ENCODE results near the gene RTP5.
"Not testable (repeated sequence)": the region's sequence is repeated elsewhere in the genome, so short reads cannot be mapped to it uniquely, and the experiment has no call there.

RTP5 gene

DNA sequence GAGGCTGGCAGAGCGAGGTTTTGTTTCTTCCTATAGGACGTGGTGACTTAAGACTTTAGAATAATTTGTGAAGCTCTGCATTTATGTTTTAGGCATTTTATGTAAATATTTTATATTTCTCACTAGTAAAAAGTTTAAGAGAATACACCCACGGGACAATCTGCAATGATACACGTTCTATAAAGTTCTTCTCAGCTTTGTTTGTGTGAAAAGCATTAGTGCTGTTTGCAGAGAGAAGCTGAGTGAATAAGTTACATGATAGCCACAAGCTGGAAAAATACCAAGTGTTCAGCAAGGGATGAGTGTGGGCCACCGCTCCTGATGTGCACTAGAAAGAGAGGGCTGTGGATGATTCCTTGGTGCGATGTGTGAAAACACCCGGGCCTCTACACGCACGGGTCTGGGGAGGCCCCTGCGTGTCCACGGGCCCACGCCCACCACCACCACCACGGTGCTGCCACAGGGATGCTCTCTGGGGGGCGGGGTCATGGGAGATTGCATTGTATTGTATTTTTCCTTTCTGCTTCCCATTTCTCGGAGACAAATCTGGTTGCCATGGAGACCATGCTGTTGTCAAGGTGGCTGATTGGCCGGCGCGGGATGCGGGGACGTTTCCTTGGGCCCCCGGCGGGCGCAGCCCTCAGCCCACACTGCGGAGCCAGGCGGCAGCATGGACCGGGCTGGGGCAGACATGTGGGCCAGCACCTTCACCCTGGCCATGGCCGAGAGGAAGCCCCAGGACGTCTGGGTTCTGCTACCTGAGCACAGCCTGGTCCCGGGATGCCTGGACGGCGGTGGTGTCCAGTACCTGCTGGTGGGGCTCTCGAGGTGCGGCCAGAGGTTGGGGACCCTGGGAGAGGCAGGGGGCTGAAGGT is at the start of gene RTP5:
Gene RTP5, plus strand, starts transcription at position 643 of the 875 bp plus-strand sequence. Its CDS starts 28 bp downstream, at position 671.
- H3K9ac ChIP-seq (ENCODE audit: low read length), result no peak within 1 kb of the TSS
- no peaks in the 10 kb centered on the region for H3K4me1 ChIP-seq (ENCODE audit: control insufficient read depth, insufficient read depth, low read length)
- no peaks in the 10 kb centered on the region for H3K36me3 ChIP-seq (ENCODE audit: control insufficient read depth, insufficient read depth, low read length)
- no peak within 1 kb of the TSS for H3K4me3 ChIP-seq (ENCODE audit: low read length)
- H3K27ac ChIP-seq (ENCODE audit: low read depth, low read length), result no peak within 1 kb of the TSS
- H3K27me3 ChIP-seq (ENCODE audit: control insufficient read depth, insufficient read depth, low read length), result peaks cover 29% of the 10 kb centered on the region

DNA sequence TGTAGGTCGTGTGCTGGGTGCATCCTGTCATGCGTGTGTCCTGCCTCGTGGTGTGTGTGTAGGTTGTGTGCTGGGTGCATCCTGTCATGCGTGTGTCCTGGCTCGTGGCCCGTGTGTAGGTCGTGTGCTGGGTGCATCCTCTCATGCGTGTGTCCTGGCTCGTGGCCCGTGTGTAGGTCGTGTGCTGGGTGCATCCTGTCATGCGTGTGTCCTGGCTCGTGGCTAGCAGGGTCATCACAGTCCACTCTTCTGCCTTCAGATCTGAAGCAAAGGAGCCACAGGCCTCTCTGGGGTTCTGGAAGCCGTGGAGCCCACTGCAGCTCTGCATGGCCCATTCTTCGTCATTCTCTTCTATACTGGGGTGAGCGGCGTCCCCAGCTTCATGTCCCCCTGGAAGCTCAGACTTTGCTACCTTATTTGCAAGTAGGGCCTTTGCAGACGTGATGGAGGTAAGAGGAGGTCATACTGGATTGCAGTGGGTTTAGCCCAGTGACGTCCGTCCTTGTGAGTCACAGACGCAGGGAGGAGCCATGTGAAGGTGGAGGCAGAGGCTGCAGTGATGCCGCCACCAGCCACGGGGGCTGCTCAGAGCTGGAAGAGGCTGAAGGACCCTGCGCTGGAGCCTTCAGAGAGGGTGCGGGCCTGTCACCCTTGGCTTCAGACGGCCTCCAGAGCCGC is 49.4 kb upstream of the RTP5 start:
- H3K4me1 ChIP-seq (ENCODE audit: control insufficient read depth, insufficient read depth, low read length); H3K4me3 ChIP-seq (ENCODE audit: low read length); H3K9ac ChIP-seq (ENCODE audit: low read length); H3K27me3 ChIP-seq (ENCODE audit: control insufficient read depth, insufficient read depth, low read length); H3K36me3 ChIP-seq (ENCODE audit: control insufficient read depth, insufficient read depth, low read length); H3K27ac ChIP-seq (ENCODE audit: low read depth, low read length): not testable (repeated sequence)

DNA sequence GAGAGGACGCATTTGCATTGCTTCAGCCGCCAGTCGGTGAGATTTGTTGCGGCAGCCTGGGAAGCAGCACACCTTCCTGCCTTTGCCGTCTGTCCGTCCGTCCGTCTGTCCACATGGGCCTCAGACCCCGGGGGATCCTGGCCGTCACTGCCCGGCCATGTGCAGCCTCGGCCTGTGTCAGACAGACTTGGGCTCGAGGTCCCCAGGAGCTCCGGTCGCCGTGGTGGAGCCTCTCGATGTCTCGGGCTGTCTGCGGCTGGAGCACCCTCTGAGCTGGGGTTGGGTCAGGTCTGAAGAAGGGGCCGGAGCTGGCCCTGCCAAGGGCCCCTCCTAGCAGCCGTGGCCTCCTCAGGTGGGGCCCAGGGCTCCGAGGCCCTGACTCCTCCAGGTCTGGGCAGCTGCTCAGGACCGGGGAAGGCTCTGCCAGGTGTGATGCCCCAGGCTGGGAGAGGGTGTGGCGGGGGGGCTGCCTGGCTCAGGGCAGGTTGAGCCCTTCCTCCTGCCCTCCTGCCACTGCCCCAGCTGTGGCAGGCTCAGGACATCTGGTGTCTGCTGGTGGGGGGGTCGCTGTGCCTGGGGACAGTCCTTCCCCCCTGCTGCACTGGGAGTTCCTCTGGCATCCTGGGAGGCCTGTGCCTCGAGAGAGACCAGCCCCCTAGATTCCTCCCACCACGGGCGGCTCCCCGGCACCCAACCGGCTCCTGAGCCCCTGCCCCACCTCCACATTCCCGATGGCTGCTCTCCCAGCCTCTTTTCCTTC is 48.7 kb upstream of the RTP5 start:
- Histone ChIP-seq H3K4me1 (ENCODE audit: control insufficient read depth, insufficient read depth, low read length) (no peaks in the 10 kb centered on the region), H3K27me3 (ENCODE audit: control insufficient read depth, insufficient read depth, low read length) (peaks cover 3% of the 10 kb centered on the region), H3K4me3 (ENCODE audit: low read length) (no peak overlapping the region), H3K9ac (ENCODE audit: low read length) (no peak overlapping the region), H3K27ac (ENCODE audit: low read depth, low read length) (no peak overlapping the region), H3K36me3 (ENCODE audit: control insufficient read depth, insufficient read depth, low read length) (no peaks in the 10 kb centered on the region)

DNA sequence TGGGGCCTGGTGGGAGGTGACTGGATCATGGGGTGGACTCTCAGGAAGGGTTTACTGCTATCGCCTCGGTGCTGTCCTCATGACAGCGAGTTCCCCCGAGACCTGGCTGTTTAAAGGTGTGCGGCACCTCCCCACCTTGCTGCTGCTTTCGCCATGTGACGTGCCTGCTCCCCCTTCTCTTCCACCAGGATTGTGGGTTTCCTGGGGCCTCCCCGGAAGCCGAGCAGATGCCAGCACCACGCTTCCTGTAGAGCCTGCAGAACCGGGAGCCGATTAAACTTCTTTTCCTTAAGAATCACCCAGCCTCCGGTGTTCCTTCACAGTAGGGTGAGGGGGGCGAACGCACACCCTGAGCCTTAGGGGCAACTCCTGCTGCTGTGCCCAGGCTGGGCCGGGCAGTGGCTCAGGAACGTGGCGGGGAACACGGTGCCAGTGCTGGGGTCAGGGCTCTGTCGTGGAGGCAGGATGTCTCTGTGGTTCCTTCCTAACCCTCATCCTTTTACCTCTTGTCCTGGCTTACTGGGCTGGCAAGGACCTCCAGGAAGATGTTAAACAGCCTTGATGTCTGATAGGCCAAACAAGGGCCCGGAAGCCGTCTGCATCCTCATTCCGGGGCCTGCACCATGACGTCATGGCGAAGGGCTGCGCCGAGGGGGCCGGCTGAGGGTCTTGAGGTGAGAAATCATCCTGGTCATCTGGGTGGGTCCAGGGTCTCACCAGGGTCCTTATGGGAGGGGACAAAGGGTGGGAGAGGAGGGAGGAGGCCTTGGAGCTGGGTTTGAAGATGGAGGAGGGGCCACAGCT is 47.9 kb upstream of the RTP5 start:
- Histone ChIP-seq H3K27me3 (ENCODE audit: control insufficient read depth, insufficient read depth, low read length) (no peaks in the 10 kb centered on the region), H3K4me3 (ENCODE audit: low read length) (no peak overlapping the region), H3K4me1 (ENCODE audit: control insufficient read depth, insufficient read depth, low read length) (no peaks in the 10 kb centered on the region), H3K27ac (ENCODE audit: low read depth, low read length) (no peak overlapping the region), H3K36me3 (ENCODE audit: control insufficient read depth, insufficient read depth, low read length) (no peaks in the 10 kb centered on the region), H3K9ac (ENCODE audit: low read length) (no peak overlapping the region)

DNA sequence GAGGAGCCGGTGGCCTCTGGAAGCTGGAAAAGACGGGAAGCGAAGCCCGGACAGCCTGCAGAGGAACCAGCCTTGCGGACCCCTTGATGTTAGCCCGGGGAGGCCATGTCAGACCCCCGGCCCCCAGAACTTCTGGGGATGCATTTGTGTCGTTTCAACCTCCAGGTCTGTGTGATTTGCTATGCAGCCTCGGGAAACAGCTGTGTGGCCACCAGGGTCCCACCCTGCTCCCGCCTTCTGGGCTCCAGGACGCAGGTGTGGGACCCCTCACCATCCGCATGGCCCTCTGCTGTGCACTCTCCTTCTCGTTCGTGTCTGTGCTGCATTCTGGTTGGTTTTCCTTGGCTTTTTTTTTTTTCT is 47.3 kb upstream of the RTP5 start:
- Histone ChIP-seq H3K4me3 (ENCODE audit: low read length) (no peak overlapping the region), H3K27me3 (ENCODE audit: control insufficient read depth, insufficient read depth, low read length) (no peaks in the 10 kb centered on the region), H3K9ac (ENCODE audit: low read length) (no peak overlapping the region), H3K36me3 (ENCODE audit: control insufficient read depth, insufficient read depth, low read length) (no peaks in the 10 kb centered on the region), H3K4me1 (ENCODE audit: control insufficient read depth, insufficient read depth, low read length) (no peaks in the 10 kb centered on the region), H3K27ac (ENCODE audit: low read depth, low read length) (no peak overlapping the region)

DNA sequence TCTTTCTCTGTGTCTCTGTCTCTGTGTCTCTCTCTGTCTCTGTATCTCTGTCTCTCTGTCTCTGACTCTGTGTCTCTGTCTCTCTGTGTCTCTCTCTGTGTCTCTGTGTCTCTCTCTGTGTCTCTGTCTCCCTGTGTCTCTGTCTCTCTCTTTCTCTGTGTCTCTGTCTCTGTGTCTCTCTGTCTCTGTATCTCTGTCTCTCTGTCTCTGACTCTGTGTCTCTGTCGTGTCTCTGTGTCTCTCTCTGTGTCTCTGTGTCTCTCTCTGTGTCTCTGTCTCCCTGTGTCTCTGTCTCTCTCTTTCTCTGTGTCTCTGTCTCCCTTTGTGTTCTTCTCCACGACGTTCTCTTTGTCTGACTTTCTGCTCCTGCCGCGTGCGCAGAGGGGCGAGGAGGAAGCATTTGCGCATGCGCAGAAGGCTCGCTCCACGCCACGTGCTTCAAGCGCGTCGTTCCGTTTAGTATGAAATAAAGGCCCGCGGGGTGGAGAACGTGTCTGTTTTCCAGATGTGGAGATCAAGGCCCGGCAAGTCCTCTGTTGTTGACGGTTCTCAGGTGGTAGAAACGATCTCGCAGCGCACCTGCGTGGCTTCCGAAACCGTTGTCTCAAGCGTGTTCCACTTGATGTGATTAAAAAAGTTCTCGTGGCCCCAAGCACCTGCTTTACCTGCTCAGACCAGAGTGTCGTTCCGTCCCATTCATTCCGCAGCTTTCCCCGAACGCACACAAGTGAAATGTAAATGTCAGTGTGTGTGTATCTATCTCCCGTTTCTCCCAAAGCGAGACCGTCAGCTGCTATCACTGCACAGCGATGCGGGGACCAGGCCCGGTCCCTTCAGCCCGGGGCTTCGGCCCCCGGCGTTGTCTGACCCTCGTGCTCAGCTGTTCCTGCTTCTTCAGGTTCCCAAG is 45.7 kb upstream of the RTP5 start:
- not testable (repeated sequence) for H3K36me3 ChIP-seq (ENCODE audit: control insufficient read depth, insufficient read depth, low read length); H3K27me3 ChIP-seq (ENCODE audit: control insufficient read depth, insufficient read depth, low read length); H3K4me1 ChIP-seq (ENCODE audit: control insufficient read depth, insufficient read depth, low read length); H3K4me3 ChIP-seq (ENCODE audit: low read length); H3K27ac ChIP-seq (ENCODE audit: low read depth, low read length); H3K9ac ChIP-seq (ENCODE audit: low read length)

DNA sequence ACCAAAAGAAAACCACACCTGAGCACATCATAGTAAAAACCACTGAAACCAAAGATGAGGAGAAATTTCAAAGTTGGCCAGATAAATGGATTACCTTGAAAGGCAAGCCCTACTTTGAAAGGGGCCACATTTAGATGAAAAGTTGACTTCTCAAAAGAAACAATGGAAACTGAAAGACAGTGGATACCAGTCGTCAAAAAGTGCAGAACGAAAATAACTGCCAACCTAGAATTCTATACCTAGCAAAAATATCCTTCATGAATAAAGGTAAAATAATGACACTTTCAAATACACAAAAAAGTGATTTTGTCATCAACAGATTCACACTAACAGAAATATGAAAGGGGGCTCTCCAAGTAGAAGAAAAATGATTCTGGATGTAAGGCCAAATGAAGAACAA is 42.1 kb upstream of the RTP5 start:
- H3K27ac ChIP-seq (ENCODE audit: low read depth, low read length), result no peak overlapping the region
- H3K4me1 ChIP-seq (ENCODE audit: control insufficient read depth, insufficient read depth, low read length), result no peaks in the 10 kb centered on the region
- no peaks in the 10 kb centered on the region for H3K36me3 ChIP-seq (ENCODE audit: control insufficient read depth, insufficient read depth, low read length)
- H3K9ac ChIP-seq (ENCODE audit: low read length), result no peak overlapping the region
- no peak overlapping the region for H3K4me3 ChIP-seq (ENCODE audit: low read length)
- H3K27me3 ChIP-seq (ENCODE audit: control insufficient read depth, insufficient read depth, low read length), result no peaks in the 10 kb centered on the region

DNA sequence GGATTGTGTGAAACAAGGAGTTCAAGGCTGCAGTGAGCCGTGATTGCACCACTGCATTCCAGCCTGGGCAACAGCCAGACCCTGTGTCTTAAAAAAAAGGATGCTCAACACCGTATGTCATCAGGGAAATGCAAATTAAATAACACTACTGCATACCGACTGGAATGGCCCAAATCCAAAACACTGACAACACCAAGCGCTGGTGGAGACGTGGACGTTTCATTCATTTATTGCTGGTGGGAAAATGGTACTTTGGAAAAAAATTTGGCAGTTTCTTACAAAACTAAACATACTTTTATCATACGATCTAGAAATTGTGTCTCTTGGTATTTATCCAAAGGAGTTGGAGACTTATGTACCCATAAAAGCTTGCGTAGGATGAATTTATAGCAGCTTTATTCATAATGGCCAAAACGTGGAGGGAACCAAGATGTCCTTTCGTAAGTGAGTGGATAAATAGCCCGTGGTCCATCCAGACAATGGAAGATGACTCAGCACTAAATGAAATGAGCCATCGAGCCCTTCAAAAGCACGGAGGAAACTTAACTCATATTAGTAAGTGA is 36.3 kb upstream of the RTP5 start:
- Histone ChIP-seq H3K36me3 (ENCODE audit: control insufficient read depth, insufficient read depth, low read length) (no peaks in the 10 kb centered on the region), H3K4me3 (ENCODE audit: low read length) (no peak overlapping the region), H3K27ac (ENCODE audit: low read depth, low read length) (no peak overlapping the region), H3K9ac (ENCODE audit: low read length) (no peak overlapping the region), H3K4me1 (ENCODE audit: control insufficient read depth, insufficient read depth, low read length) (no peaks in the 10 kb centered on the region), H3K27me3 (ENCODE audit: control insufficient read depth, insufficient read depth, low read length) (no peaks in the 10 kb centered on the region)

DNA sequence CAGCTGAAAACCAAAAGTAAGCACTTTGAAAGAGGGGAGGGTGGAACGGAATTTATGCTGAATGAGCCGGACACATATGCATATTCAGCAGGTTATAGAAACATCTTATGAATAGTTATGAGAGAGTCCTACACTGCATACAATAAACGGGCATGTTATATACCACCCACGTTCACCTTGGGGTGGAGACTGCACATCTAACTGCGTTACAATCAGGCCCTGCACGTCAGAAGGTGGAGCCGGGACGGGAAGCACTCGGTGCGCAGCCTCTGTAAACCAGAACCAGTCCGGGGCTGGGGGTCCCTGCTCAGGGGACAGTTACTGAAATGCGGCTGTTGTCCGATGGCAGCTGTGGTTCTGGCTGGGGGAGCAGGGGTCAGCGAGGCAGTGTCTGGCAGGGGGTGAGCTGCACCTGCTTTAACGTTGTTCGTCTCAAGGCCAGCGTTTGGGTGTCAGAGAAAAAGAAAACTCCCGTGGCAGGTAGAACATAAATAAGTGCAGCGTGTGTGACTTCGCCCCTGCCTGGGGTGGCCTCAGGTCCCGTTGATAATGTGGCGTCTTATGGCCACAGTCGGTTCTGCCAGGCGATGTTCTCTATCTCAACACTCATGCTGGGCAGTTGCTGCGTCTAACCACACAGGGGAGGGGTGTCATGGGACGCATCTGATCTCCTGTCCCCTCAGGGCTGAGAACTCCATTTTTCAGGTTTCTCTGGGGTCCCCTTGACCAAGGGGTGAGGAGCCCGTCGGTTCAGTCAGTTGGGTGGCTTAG is 35.6 kb upstream of the RTP5 start:
- H3K4me1 ChIP-seq (ENCODE audit: control insufficient read depth, insufficient read depth, low read length); H3K4me3 ChIP-seq (ENCODE audit: low read length): not testable (repeated sequence)

DNA sequence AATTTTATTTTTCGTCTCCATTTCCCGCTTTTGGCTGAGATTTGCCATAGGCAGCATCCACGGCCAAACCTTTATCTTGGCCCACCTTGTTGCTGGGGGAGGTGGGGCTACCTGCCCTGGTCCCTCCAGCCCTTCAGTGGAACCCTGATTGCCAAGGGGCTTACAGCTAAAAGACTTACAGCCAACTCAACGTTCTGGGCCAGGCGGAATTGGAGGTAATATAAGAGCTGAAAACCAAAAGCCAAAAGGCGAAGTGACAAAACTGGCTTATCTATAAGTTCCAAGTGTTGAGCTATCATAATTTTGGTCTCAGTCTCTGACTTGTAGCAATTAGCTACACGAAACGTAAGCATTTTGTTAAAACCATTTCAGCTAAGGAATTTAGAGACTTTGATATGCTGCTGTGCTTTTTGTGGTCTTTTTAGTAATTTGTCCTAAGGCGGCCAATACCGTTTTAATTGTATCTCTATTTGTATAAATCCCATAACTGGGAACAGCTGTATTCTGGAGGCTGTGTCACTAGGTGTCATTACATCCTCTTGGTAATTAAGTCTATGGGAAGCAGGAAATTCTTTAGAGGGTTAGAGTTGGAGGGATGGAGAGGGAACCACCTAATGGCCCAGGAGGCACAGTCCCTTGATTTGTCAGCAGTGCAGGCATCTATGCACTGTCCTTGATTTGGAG is 34.9 kb upstream of the RTP5 start:
- H3K9ac ChIP-seq (ENCODE audit: low read length), result no peak overlapping the region
- H3K27ac ChIP-seq (ENCODE audit: low read depth, low read length), result no peak overlapping the region

More for the DNA sequence above, 35.6 kb upstream of the RTP5 start:
- H3K27me3 ChIP-seq (ENCODE audit: control insufficient read depth, insufficient read depth, low read length); H3K27ac ChIP-seq (ENCODE audit: low read depth, low read length); H3K9ac ChIP-seq (ENCODE audit: low read length); H3K36me3 ChIP-seq (ENCODE audit: control insufficient read depth, insufficient read depth, low read length): not testable (repeated sequence)

More for the DNA sequence above, 34.9 kb upstream of the RTP5 start:
- no peak overlapping the region for H3K4me3 ChIP-seq (ENCODE audit: low read length)
- H3K27me3 ChIP-seq (ENCODE audit: control insufficient read depth, insufficient read depth, low read length), result no peaks in the 10 kb centered on the region
- H3K4me1 ChIP-seq (ENCODE audit: control insufficient read depth, insufficient read depth, low read length), result no peaks in the 10 kb centered on the region
- no peaks in the 10 kb centered on the region for H3K36me3 ChIP-seq (ENCODE audit: control insufficient read depth, insufficient read depth, low read length)

Measured in rectal smooth muscle tissue (tissue), 1 donor.